GM19372 (cell line): ENCODE measurements around the gene NCKAP5.

ENCODE experiments used
- ATAC-seq: cut with Tn5 transposase; IDR thresholded peaks from one replicate; pipeline ENCODE4 v1.9.1; 2021; ENCODE audit warnings: mild to moderate bottlenecking, low read depth, moderate library complexity; ENCODE audit not compliant: unreplicated experiment

The NCKAP5 gene

DNA sequence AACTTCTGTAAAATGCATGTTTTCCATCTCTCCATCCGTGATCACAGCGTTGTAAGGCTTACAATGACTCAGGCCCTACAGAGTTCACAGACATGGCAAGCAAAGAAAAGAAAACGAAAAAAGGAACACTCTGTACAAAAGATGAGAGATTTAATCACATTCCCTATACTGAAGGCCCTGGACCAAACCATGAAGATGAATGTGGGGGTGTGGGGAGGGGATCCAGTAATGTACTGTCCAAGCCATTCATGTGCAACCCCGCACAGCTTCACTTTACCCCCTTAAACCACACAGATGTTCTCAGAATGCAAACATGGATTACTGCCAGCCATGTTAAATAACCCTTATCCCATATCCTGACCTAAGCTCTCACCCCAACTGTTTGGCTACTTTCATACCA, 391.1 kb downstream of the NCKAP5 start:
- no peak for ATAC-seq

DNA sequence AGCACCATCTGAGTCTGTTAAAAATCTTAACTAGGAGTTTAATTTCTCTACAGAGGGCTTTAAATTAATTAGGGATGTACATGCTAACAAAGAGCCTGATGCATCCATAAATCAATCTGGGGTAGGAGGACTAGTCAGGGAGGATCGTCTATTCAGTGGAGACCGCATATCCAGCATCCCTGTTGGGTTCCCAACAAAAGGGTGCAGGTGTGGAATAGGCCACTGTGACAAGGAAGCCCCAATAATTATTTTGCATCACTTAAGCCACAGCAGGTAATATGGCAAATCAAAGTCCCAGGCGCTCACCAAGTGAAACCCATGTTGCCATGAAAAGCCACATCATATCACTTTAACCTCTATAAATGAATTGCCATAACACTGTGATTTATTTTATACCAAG, 392.3 kb downstream of the NCKAP5 start:
- no peak for ATAC-seq

DNA sequence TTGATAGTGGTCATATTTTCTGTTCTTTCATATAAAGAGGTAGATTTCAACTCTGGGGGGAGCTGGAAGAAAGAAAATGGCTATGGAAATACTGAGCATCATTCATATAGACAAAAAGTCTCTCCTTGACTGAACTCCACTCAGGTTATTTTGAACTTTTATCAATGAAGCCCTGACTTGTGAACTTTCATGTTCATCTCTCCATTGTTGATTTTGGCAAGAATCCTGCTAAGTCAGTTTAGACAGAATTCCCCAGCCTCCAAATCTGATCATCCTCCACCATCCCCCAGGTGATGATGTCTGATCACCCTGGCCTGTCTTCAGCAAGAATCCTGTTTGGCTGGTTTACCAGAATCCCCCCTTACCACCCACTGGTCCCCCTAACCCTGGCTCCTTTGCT, 395.0 kb downstream of the NCKAP5 start:
- no peak for ATAC-seq

DNA sequence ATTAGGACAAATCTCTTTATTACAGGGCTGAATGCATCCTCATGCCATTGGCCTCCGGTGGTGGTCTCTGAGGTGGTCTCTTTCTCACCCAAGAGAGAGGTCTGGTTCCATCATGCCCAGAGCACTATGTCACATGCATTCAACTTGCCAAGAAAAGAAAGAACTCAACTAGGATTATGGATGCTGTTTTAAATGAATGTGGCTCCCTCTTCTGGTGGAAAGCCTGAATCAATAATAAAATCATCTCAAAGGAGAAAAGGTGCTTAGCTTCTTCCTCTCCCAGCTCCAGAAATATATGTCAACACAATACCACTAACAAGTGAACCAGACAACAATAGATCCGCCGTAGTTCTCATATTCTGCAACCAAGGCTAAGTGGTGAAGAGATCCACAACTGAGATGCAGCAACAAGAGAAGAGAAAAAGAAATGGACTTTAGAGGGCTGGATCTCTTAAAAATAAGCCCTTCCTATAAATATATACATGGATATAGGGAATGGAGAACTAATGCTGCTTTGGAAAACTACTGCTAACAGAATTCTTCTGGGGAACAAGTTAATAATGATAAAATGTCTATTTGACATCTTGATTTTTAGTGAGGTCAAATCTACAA, 396.8 kb downstream of the NCKAP5 start:
- ATAC-seq = no peak

DNA sequence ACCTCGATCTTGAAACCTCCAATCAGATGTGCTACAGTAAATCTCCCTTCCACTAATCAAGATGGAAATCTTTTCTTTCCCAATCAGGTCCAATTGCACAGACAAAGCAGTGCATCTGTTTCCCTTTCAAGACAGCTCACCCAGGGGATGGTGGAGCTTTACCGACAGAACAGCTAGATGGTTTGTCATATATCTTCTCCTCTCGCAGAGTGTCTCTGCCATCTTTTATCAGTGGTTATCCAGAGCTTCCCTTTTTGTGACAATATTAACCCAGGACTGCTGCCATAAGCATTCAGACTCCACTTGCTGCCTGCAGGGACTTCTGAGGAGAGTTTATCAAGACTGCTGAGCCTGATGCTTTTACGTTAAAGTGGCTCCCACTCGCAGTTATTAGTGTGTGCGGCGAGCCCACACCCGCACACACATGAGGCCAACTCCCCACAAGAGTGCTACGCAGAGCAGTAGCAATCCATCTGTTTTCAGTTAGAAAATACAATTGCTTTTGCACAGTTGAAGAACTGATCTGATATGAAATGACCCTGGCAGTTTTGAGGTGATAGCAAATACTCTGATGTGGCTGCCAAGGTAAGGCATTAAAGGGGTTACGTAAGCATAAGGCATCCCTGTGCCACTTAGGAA, 398.9 kb downstream of the NCKAP5 start:
- ATAC-seq = no peak

DNA sequence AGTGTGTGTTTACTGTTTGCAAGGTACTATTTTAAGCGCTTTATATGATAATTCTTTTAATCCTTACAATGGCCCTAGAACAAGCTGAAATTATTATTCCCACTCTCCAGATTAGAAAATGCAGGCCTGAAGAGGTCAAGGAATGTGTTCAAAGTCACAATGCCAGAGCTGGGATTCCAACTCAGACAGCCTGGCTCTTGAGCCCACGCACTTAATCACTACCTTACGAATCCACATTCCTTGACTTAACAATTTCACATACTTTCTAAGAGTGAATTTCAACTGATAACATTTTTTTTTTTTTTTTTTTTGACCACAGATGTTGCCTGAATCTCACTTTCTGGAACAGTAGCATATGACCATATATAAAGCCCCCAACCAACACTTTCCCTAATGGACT, 400.3 kb downstream of the NCKAP5 start:
- no peak for ATAC-seq

DNA sequence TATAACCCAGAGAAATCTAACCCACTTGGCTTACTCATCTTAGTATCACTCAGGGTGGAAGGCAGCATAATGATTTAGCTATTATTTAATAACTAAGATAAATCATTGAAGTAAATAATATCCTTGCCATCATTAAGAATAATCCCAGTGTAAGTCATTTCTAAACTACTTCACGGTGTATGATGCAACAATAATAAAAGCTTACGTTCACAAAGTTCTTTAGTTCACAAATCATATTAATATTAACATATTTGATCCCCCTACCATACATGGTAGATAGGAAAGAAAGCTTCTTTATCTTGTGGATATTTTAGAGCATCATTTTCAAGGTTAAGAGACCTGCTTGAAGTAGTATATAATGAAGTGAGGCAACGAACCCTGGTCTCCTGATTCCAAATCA, 401.0 kb downstream of the NCKAP5 start:
- ATAC-seq = no peak

DNA sequence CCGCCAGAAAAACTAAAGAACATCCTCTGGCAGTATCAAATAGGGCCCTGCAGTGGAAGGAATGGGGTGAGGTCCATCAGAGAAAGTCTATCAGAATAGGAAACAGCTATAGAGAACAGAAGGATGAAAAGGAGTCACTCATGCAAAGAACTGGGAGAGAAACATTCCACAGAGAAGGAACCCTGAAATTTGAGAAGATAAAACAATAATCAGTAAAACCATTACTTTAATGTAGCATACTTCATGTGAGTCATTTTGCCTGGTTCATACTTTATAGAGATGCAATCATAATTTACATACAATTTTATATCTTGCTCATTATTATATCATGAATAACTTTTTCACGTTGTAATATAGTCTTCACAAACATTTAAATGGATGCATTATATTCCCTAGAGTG, 402.2 kb downstream of the NCKAP5 start:
- ATAC-seq = no peak

DNA sequence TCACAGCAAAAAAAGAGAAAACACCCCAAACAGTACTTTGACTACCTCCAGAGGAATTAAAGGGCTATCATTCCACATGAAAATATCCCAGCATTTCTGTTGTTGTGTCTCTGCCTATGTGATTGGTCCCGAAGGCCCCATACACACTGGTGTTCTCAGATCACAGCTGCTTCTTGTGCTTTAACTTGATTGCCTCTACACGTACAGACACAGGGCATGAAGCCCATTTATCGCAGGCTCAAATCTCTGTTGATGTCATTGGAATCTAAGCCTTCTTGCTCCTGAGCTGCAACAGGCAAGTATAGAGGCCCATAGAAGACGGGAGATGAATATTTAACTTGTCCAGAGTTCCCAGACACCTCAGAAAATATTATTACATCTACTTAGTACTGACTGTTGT, 405.2 kb downstream of the NCKAP5 start:
- ATAC-seq = no peak

DNA sequence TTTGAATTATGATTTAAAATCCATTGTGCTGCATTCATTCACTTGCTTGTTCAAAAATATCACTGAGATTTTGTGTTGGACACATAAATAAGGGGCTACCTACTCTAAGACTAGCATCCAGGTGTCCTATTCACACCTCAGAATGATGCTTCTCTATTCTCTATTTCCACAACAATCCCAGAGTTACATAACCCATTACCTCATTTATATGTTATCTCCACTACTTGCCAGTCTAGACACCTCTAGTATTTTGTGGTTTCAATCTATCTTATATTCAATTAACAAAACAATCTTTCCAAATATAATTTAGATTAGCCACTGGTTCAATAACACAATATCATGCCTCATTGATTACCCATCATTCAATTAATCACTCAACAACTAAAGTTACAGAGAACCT, 409.8 kb downstream of the NCKAP5 start:
- ATAC-seq = no peak

DNA sequence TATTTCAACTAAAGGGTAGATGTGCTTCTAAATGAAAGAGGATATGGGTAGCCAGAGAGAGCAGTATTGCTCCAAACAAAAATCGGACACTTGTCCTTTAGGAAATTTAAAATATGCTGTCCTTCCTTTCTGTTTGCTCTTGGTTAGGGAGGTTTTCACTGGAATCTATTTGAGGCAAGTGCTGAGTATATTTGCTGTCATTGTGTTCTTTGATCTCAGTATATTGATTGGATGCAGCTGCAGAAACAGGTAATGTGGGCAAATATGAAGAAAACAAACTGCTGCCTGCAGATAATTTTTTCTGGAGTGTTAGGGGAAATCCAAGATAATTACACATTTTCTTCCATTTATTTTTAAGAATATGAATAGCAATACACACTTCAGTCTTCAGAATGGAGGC, 410.2 kb downstream of the NCKAP5 start:
- ATAC-seq = no peak

DNA sequence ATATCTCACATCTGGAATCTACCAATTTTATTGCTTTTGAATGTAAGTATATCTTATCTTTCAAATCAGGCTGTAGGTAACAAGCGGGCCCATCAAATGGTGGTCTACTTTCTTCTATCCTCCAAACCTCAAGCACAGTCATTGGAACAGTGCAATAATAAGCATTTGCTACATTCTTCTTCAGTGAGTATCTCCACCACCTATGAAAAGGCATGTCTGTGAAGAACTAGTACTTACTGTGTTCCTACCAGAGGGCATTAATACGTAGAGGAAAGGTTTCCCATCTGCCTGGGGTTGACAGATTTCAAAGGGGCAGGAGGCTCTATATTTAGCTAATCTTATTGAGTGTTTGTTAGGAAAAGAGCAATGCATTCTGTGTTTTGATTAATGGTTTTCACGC, 411.1 kb downstream of the NCKAP5 start:
- no peak for ATAC-seq

DNA sequence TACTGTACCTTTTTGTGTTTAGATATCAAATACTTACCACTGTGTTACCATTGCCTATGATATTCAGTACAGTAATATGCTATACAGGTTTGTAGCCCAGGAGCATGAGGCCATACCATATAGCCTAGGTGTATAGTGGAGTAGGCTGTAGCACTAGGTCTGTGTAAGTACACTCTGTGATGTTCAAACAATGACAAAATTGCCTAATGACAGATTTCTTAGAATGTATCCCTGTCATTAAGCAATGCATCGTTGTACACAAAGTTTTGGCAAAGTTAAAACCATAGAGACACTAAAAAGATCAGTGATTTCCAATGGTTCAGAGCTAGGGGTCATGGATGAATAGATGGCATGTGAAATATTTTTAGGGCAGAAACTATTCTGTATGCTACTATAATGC, 415.5 kb downstream of the NCKAP5 start:
- no peak for ATAC-seq

DNA sequence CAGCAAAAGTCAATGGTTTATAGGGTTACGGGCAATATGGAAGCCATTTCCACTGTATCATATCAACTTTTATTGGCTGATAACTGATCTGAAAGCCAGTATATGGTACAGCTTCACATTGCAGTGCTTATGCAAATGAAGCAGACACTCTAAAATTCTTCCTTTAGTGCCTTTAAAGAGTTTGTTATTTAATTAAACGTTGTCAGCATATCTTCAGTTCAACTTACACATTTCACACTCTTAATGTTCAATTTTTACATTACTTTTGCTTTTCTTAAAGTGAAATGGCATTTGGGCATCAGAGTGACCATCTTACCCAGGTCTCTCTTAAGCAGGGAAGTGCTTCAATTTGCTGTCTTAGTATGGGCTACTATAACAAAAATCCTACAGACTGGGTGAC, 420.1 kb downstream of the NCKAP5 start:
- no peak for ATAC-seq

DNA sequence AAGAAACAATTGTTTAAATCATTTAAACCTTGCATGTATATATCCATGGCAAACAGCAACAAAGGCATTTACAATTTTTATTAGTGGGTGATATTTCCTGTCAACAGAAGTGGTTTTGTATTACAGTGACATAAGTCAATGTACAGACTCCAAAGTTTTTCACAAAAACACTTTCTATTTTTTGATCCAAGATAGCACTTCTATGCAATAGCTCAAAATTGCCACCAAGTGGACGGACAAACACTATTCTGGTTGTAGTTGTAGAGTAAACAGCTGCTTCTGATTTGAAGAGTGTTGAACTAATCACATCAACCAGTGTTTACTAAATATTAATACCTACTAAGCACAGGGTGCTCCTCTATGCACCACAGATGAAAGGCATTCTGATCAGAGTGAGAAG, 421.4 kb downstream of the NCKAP5 start:
- ATAC-seq = no peak

DNA sequence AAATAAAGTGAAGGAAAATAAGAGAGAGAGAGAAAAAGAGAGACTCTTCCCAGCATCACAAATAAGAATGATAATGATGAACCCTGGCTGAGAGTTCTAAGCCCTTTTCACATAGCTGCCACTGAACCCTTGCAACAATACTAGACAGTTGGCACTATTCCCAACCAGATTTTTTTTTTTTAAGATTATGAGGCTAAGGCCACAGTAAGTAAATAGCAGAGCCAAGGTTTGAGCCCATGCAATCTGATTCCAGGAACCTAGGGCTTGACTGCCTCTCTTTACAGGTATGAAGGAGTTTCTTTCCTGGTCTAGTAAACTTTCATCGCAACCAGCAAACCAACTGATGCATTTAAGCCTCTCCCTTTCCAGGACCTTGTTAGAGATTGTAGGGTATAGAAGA, 424.6 kb downstream of the NCKAP5 start:
- no peak for ATAC-seq

DNA sequence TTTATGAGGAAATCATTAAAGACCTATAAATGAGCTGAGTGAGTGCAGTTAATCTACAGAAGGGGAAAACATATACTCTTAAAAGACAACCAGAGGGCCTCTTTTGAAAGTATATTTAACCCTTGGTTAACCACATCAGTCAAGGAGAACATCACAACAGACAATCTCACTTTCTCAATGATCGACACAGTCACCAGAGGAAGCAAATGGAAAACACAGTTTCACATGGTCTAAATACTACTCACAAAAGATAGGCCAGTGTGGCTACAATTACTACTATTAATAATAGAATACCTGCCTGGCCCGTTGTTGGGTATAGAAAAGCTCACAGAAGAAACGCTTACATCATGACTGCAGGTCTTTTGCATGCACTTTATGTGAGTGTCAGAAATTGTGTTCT, 426.2 kb downstream of the NCKAP5 start:
- no peak for ATAC-seq

DNA sequence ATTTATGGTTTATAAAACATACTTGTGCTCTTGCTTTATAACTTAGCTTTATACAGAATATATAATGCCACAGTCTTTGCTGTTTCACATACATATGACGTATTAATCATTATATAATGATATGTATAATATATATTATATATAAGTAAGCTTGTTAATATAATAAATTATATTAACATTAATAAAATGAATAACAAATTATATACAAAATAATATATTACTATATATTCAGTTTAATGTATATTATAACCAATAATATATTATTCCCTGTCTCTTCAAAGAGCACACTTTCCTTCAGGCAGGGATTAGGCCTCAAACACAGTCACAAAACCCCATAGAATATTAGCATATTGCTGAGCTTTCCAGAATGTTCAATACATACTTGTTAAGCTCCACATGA, 427.6 kb downstream of the NCKAP5 start:
- ATAC-seq = no peak

DNA sequence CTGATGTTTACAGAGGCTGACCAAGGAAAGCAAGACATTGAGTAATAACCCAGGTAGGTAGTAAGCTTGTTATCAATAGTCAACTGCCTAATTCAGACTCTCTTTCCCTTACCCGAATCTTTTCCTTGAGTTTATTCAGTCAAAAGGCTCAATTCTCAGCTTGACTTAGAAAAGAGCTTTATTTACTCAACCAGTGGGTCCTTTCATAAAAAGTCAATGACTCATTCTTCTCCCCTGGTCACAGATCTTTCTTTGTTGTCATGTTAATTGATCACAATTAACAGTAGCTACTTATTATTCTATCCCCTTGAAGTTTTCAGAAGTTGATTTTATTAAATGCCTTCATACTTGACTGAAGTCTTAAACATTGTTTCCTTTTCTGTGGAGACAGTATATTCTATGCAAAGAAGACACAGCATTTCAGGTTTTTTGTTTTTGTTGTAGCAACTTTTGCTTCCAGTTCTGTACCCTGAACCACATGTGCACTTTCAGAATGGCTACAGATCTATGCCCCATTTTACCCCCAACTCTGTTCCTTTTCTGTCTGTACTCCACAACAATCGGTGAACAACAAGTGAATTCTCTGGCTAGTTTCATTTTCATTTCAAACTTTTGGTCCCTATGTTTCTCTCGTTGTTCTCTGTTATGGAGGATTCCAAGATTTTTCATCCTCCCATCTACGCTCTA, 428.3 kb downstream of the NCKAP5 start:
- no peak for ATAC-seq

DNA sequence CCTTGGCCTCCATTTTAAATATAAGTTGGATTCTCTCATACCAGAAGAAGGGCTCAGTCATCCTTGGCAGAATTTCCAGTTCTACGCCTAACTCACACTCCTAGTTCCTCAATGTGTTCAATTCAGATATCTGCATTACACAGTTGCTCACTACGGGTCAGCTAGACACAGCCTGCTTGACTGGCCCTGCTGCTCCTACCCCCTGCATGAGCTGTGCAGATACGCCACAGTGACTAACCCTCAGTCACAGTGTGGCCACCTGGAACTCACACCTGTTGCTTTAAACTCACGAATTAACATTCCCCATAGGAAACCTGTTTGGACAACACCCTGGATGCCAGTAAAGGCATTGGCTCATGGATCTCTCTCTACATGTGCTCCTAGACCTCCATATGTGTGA, 429.6 kb downstream of the NCKAP5 start:
- no peak for ATAC-seq

DNA sequence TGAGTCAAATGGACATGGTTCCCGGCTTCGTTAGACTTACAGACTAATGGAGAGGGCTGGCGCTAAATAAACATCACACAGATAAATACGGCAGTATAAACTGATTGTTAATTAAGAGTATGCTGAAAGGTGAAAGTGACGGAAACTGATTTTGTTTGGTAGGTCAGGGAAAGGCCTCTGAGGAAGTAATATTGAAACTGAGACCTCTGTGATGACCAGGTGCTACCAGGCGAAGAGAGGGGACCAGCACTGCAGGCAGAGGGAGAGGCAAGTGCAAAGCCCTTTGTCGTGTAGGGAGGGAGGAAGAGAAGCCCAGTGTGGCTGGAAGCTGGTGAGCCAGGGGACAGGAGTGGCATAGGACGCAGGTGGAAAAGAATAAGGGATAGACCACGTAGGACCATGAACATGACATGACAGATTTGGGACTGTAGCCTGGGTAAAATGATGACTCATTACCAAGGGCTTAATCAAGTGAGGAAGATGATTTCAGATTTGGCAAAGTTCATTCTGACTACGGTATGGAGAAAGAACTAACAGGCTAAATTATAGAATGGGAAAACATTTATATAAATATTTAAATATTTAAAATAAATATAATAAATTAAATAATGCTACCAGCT, 433.1 kb downstream of the NCKAP5 start:
- no peak for ATAC-seq
